Fibroblast of lung (primary cell): ENCODE results near the gene ADCY5.

Experiments used
- EZH2 ChIP-seq: IDR thresholded peaks from 2 replicates; pipeline ENCODE4 v1.5.1; 2012; ENCODE audit warnings: low read length, control low read depth, mild to moderate bottlenecking; ENCODE audit errors: missing control alignments
- TF ChIP-seq, protein P1 (sequence below), 2 donors: IDR thresholded peaks in 1 of 2; conservative IDR thresholded peaks in 1 of 2; 1 replicate in 1 of 2; 2 replicates in 1 of 2; pipeline ENCODE4 v1.5.1; 2011 to 2012; ENCODE audit warnings: low read length in 2 of 2, control low read depth in 1 of 2, inconsistent platforms in 1 of 2, low read depth in 1 of 2, mild to moderate bottlenecking in 1 of 2

DNA sequence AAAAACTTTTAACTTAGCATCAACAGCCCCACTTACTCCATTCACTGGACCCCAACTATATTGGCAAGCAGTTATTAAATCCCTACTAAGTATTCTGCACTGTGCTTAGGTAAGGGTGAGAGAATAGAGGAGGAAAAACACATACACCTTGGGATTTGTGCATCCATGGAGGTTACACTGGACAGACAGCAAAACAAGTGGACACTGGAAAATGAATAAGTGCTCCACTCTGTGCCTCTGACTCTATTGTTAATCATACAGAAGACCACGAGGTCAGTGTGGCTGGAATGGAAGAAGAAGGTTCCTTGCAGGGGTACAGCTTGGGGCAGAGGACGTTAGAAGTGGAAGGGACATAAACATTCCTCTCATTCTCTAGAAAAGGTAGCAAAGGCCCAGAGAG lies 3.2 kb downstream of the ADCY5 start:
- TF ChIP-seq, protein P1, sequence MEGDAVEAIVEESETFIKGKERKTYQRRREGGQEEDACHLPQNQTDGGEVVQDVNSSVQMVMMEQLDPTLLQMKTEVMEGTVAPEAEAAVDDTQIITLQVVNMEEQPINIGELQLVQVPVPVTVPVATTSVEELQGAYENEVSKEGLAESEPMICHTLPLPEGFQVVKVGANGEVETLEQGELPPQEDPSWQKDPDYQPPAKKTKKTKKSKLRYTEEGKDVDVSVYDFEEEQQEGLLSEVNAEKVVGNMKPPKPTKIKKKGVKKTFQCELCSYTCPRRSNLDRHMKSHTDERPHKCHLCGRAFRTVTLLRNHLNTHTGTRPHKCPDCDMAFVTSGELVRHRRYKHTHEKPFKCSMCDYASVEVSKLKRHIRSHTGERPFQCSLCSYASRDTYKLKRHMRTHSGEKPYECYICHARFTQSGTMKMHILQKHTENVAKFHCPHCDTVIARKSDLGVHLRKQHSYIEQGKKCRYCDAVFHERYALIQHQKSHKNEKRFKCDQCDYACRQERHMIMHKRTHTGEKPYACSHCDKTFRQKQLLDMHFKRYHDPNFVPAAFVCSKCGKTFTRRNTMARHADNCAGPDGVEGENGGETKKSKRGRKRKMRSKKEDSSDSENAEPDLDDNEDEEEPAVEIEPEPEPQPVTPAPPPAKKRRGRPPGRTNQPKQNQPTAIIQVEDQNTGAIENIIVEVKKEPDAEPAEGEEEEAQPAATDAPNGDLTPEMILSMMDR (conservative IDR thresholded peaks at IDR 0.05 in 1 of 2, IDR thresholded peaks at IDR 0.05 in 1 of 2; ENCODE audit: low read depth in 1 of 2, low read length in 2 of 2), result no peak
- no peak for TF ChIP-seq EZH2
